SJCRH30 (cell line): ENCODE measurements around the gene BORCS5. TPM values are rescaled to one million over a fixed set of nuclear protein-coding genes. Genes with fewer than 3 reads are reported as not detected.
"Not testable (repeated sequence)": the region's sequence is repeated elsewhere in the genome, so short reads cannot be mapped to it uniquely, and the experiment has no call there.

Experiments used
- DNase-seq, 2 experiments: peaks; one replicate each; pipeline ENCODE4 v3.0.0-alpha.2; 2015 to 2020
- H3K27ac ChIP-seq: fragments of 250-450 bp; sonication (Bioruptor Pico); 2 replicates; pipeline ENCODE4 v1.5.1; 2020; ENCODE audit warnings: mild to moderate bottlenecking, moderate library complexity
- H3K27me3 ChIP-seq: fragments of 250-450 bp; sonication (Bioruptor Pico); 2 replicates; pipeline ENCODE4 v1.5.1; 2020; ENCODE audit warnings: mild to moderate bottlenecking, moderate library complexity
- H3K36me3 ChIP-seq: fragments of 250-450 bp; sonication (Bioruptor Pico); 2 replicates; pipeline ENCODE4 v1.5.1; 2020; ENCODE audit warnings: mild to moderate bottlenecking, moderate library complexity
- H3K4me1 ChIP-seq: fragments of 250-450 bp; sonication (Bioruptor Pico); 2 replicates; pipeline ENCODE4 v1.5.1; 2020; ENCODE audit warnings: mild to moderate bottlenecking, moderate library complexity
- H3K4me3 ChIP-seq: fragments of 250-450 bp; sonication (Bioruptor Pico); 2 replicates; pipeline ENCODE4 v1.5.1; 2020; ENCODE audit warnings: mild to moderate bottlenecking, moderate library complexity
- H3K9me3 ChIP-seq: fragments of 250-450 bp; sonication (Bioruptor Pico); replicated peaks from 2 replicates; pipeline ENCODE4 v1.5.1; 2020; ENCODE audit warnings: mild to moderate bottlenecking, moderate library complexity
- total RNA-seq: library from RNA; depleted of rRNA; stranded (reverse); fragments of >200 nt; shearing (Covaris generic); gene quantifications from 2 replicates; pipeline ENCODE4 v1.2.3, GENCODE V29; 2014

The BORCS5 gene
- total RNA-seq, 1 experiment from 2014 or later: 5.2 TPM

GRCh38 chr12:12467688-12468261, 110.9 kb downstream of the BORCS5 start:
- H3K9me3 ChIP-seq: no peaks in the 10 kb centered on the region; the same call in 1 of the 2 replicates
- H3K4me3 ChIP-seq: no peak overlapping the region
- H3K36me3 ChIP-seq: no peaks in the 10 kb centered on the region
- H3K4me1 ChIP-seq: no peaks in the 10 kb centered on the region
- DNase-seq: no peak
- H3K27me3 ChIP-seq: no peaks in the 10 kb centered on the region
- H3K27ac ChIP-seq: no peak overlapping the region

- no peaks in the 10 kb centered on the region; the same call in 1 of the 2 replicates for H3K9me3 ChIP-seq
- no peak for DNase-seq
- H3K4me3 ChIP-seq: no peak overlapping the region
- H3K27me3 ChIP-seq: no peaks in the 10 kb centered on the region
- no peak overlapping the region for H3K27ac ChIP-seq
- H3K4me1 ChIP-seq: no peaks in the 10 kb centered on the region
- H3K36me3 ChIP-seq: no peaks in the 10 kb centered on the region
Observed at GRCh38 chr12:12468575-12468974, 111.7 kb downstream of the BORCS5 start.

- no peak overlapping the region for H3K27ac ChIP-seq
- H3K27me3 ChIP-seq: no peaks in the 10 kb centered on the region
- H3K36me3 ChIP-seq: no peaks in the 10 kb centered on the region
- no peak overlapping the region for H3K4me3 ChIP-seq
- H3K9me3 ChIP-seq: no peaks in the 10 kb centered on the region; the same call in 1 of the 2 replicates
- no peaks in the 10 kb centered on the region for H3K4me1 ChIP-seq
- no peak for DNase-seq
Observed at GRCh38 chr12:12469386-12469785, 112.5 kb downstream of the BORCS5 start.

- Histone ChIP-seq H3K4me3 (no peak overlapping the region), H3K9me3 (no peaks in the 10 kb centered on the region; the same call in 1 of the 2 replicates)
- no peak for DNase-seq
Observed at GRCh38 chr12:12470751-12471306, 114.0 kb downstream of the BORCS5 start.

GRCh38 chr12:12471982-12472961, 115.4 kb downstream of the BORCS5 start:
- not testable (repeated sequence) for H3K27me3 ChIP-seq, H3K4me1 ChIP-seq, H3K9me3 ChIP-seq, H3K36me3 ChIP-seq, H3K4me3 ChIP-seq, H3K27ac ChIP-seq, DNase-seq

More at GRCh38 chr12:12470751-12471306, 114.0 kb downstream of the BORCS5 start:
- no peak overlapping the region for H3K27ac ChIP-seq
- H3K27me3 ChIP-seq: no peaks in the 10 kb centered on the region
- no peaks in the 10 kb centered on the region for H3K36me3 ChIP-seq
- no peaks in the 10 kb centered on the region for H3K4me1 ChIP-seq

- Histone ChIP-seq H3K27me3 (no peaks in the 10 kb centered on the region), H3K4me3 (no peak overlapping the region), H3K4me1 (no peaks in the 10 kb centered on the region), H3K9me3 (no peaks in the 10 kb centered on the region; the same call in 1 of the 2 replicates), H3K27ac (no peak overlapping the region), H3K36me3 (no peaks in the 10 kb centered on the region)
- DNase-seq: no peak
Observed at GRCh38 chr12:12473223-12473622, 116.3 kb downstream of the BORCS5 start.

GRCh38 chr12:12474471-12474928, 117.6 kb downstream of the BORCS5 start:
- Histone ChIP-seq H3K27ac (no peak overlapping the region), H3K9me3 (no peaks in the 10 kb centered on the region; the same call in 1 of the 2 replicates), H3K4me1 (no peaks in the 10 kb centered on the region), H3K27me3 (no peaks in the 10 kb centered on the region), H3K4me3 (no peak overlapping the region), H3K36me3 (no peaks in the 10 kb centered on the region)
- no peak for DNase-seq

GRCh38 chr12:12474931-12475795, 118.3 kb downstream of the BORCS5 start:
- Histone ChIP-seq H3K9me3 (no peaks in the 10 kb centered on the region), H3K27me3 (no peaks in the 10 kb centered on the region), H3K27ac (no peak overlapping the region), H3K4me3 (no peak overlapping the region), H3K36me3 (no peaks in the 10 kb centered on the region), H3K4me1 (no peaks in the 10 kb centered on the region)
- DNase-seq: no peak

GRCh38 chr12:12476857-12477531, 120.1 kb downstream of the BORCS5 start:
- no peaks in the 10 kb centered on the region for H3K27me3 ChIP-seq
- H3K36me3 ChIP-seq: no peaks in the 10 kb centered on the region; the same call in 1 of the 2 replicates
- H3K4me3 ChIP-seq: no peak overlapping the region
- H3K4me1 ChIP-seq: no peaks in the 10 kb centered on the region
- DNase-seq: no peak
- no peaks in the 10 kb centered on the region for H3K9me3 ChIP-seq
- H3K27ac ChIP-seq: no peak overlapping the region

GRCh38 chr12:12477532-12477890, 120.6 kb downstream of the BORCS5 start:
- no peaks in the 10 kb centered on the region for H3K27me3 ChIP-seq
- H3K4me1 ChIP-seq: no peaks in the 10 kb centered on the region
- H3K36me3 ChIP-seq: no peaks in the 10 kb centered on the region; the same call in 1 of the 2 replicates
- H3K4me3 ChIP-seq: no peak overlapping the region
- no peak overlapping the region for H3K27ac ChIP-seq
- no peak for DNase-seq
- H3K9me3 ChIP-seq: no peaks in the 10 kb centered on the region

- Histone ChIP-seq H3K36me3 (no peaks in the 10 kb centered on the region; the same call in 1 of the 2 replicates), H3K4me1 (no peaks in the 10 kb centered on the region)
Observed at GRCh38 chr12:12480074-12480473, 123.2 kb downstream of the BORCS5 start.

GRCh38 chr12:12481631-12482030, 124.8 kb downstream of the BORCS5 start:
- Histone ChIP-seq H3K4me3 (no peak overlapping the region), H3K9me3 (no peaks in the 10 kb centered on the region), H3K36me3 (no peaks in the 10 kb centered on the region; the same call in 1 of the 2 replicates), H3K27ac (no peak overlapping the region), H3K4me1 (no peaks in the 10 kb centered on the region), H3K27me3 (no peaks in the 10 kb centered on the region)
- DNase-seq: no peak

More at GRCh38 chr12:12480074-12480473, 123.2 kb downstream of the BORCS5 start:
- no peak overlapping the region for H3K27ac ChIP-seq
- no peak overlapping the region for H3K4me3 ChIP-seq
- DNase-seq: no peak
- no peaks in the 10 kb centered on the region for H3K27me3 ChIP-seq
- no peaks in the 10 kb centered on the region for H3K9me3 ChIP-seq

- no peaks in the 10 kb centered on the region for H3K4me1 ChIP-seq
- no peak overlapping the region for H3K4me3 ChIP-seq
- no peak for DNase-seq
- H3K27me3 ChIP-seq: no peaks in the 10 kb centered on the region
- no peaks in the 10 kb centered on the region; the same call in 1 of the 2 replicates for H3K36me3 ChIP-seq
- no peaks in the 10 kb centered on the region for H3K9me3 ChIP-seq
- H3K27ac ChIP-seq: no peak overlapping the region
Observed at GRCh38 chr12:12482150-12482761, 125.4 kb downstream of the BORCS5 start.
